Liver (tissue), 9 donors: ENCODE measurements around the gene PARL. TPM values are rescaled to one million over a fixed set of nuclear protein-coding genes. Genes with fewer than 3 reads are reported as not detected.

Experiments used
- DNase-seq: peaks from one replicate; pipeline ENCODE4 v3.0.0-alpha.2; 2017; ENCODE audit warnings: low spot score
- H3K27ac ChIP-seq, 2 donors: one replicate each; pipeline ENCODE4 v1.7.0; 2013; ENCODE audit warnings: inconsistent platforms in 2 of 2, low read length in 2 of 2, control low read depth in 1 of 2, low read depth in 1 of 2, mild to moderate bottlenecking in 1 of 2
- H3K27me3 ChIP-seq, 4 donors: one replicate each; pipeline versions ENCODE4 v1.6.1 to v1.7.0; 2013; ENCODE audit warnings: low read length in 3 of 4, inconsistent platforms in 1 of 4, mild to moderate bottlenecking in 1 of 4, moderate library complexity in 1 of 4; ENCODE audit not compliant: control insufficient read depth in 4 of 4, insufficient read depth in 4 of 4
- H3K36me3 ChIP-seq, 4 donors: one replicate each; pipeline versions ENCODE4 v1.6.1 to v1.7.0; 2013; ENCODE audit warnings: low read length in 3 of 4, mild to moderate bottlenecking in 3 of 4, low read depth in 1 of 4, moderate library complexity in 1 of 4; ENCODE audit not compliant: control insufficient read depth in 4 of 4, insufficient read depth in 3 of 4
- H3K4me1 ChIP-seq, 4 donors: one replicate each; pipeline versions ENCODE4 v1.6.1 to v1.7.0; 2013; ENCODE audit warnings: low read length in 3 of 4, mild to moderate bottlenecking in 3 of 4, moderate library complexity in 1 of 4; ENCODE audit not compliant: control insufficient read depth in 4 of 4, insufficient read depth in 4 of 4
- H3K4me3 ChIP-seq, 3 donors: one replicate each; pipeline versions ENCODE4 v1.6.1 to v1.7.0; 2013; ENCODE audit warnings: low read length in 3 of 3, control low read depth in 1 of 3, low read depth in 1 of 3, mild to moderate bottlenecking in 1 of 3
- H3K9ac ChIP-seq, 2 donors: one replicate each; pipeline ENCODE4 v1.7.0; 2013; ENCODE audit warnings: low read length in 2 of 2, mild to moderate bottlenecking in 2 of 2, moderate library complexity in 2 of 2, control low read depth in 1 of 2, low read depth in 1 of 2
- H3K9me3 ChIP-seq, 4 donors: one replicate each; pipeline versions ENCODE4 v1.6.1 to v1.7.0; 2013; ENCODE audit warnings: low read length in 3 of 4; ENCODE audit not compliant: control insufficient read depth in 4 of 4
- EGR1 ChIP-seq, 2 donors: IDR thresholded peaks; 2 replicates each; pipeline ENCODE4 v1.6.1; 2016 to 2018; ENCODE audit warnings: antibody characterized with exemption in 2 of 2, low read depth in 2 of 2
- FOXA1 ChIP-seq: IDR thresholded peaks from 2 replicates; pipeline ENCODE4 v1.6.1; 2016; ENCODE audit warnings: antibody characterized with exemption
- GABPA ChIP-seq, 2 donors: IDR thresholded peaks in 1 of 2; conservative IDR thresholded peaks in 1 of 2; 2 replicates each; pipeline ENCODE4 v1.6.1; 2016; ENCODE audit warnings: antibody characterized with exemption in 2 of 2, mild to moderate bottlenecking in 1 of 2, moderate library complexity in 1 of 2
- HNF4A ChIP-seq, 2 donors: conservative IDR thresholded peaks; 2 replicates each; pipeline ENCODE4 v1.6.1; 2016; ENCODE audit warnings: antibody characterized with exemption in 2 of 2, mild to moderate bottlenecking in 2 of 2
- HNF4G ChIP-seq: IDR thresholded peaks from 2 replicates; pipeline ENCODE4 v1.6.1; 2016; ENCODE audit warnings: antibody characterized with exemption
- JUND ChIP-seq, 2 donors: IDR thresholded peaks; 2 replicates each; pipeline ENCODE4 v1.6.1; 2016; ENCODE audit warnings: antibody characterized with exemption in 2 of 2
- NR2F2 ChIP-seq: IDR thresholded peaks from 2 replicates; pipeline ENCODE4 v1.6.1; 2016; ENCODE audit warnings: antibody characterized with exemption
- RXRA ChIP-seq, 2 donors: IDR thresholded peaks; 2 replicates each; pipeline ENCODE4 v1.6.1; 2017 to 2018; ENCODE audit warnings: antibody characterized with exemption in 2 of 2, mild to moderate bottlenecking in 1 of 2
- SP1 ChIP-seq: IDR thresholded peaks from 2 replicates; pipeline ENCODE4 v1.6.1; 2018; ENCODE audit warnings: antibody characterized with exemption, mild to moderate bottlenecking
- TAF1 ChIP-seq: conservative IDR thresholded peaks from 2 replicates; pipeline ENCODE4 v1.6.1; 2016; ENCODE audit warnings: antibody characterized with exemption, mild to moderate bottlenecking
- YY1 ChIP-seq: IDR thresholded peaks from 2 replicates; pipeline ENCODE4 v1.6.1; 2016; ENCODE audit warnings: antibody characterized with exemption, mild to moderate bottlenecking
- WGBS: extraction: QIAGEN DNeasy Blood & Tissue Kit; methylation state at CpG from one replicate; pipeline ENCODE4 v1.1.7; 2013; 5-methylcytosine and 5-hydroxymethylcytosine counted together
- polyA plus RNA-seq, 2 donors: library from polyadenylated mRNA; stranded (reverse) in 1 of 2; unstranded in 1 of 2; fragments of 200-250 nt in 1 of 2; fragments of >200 nt in 1 of 2; fragmentation: Nextera tagmentation in 1 of 2; extraction: Ambion mirVana in 1 of 2; gene quantifications; one replicate each; pipeline versions ENCODE4 v1.2.1 to v1.2.3, GENCODE V29; 2013 to 2015
- total RNA-seq, 2 donors: library from RNA; depleted of rRNA; stranded (reverse); fragments of >200 nt; gene quantifications; one replicate each; pipeline ENCODE4 v1.2.3, GENCODE V29; 2014
- TF ChIP-seq, protein P1 (sequence below): fragments of 150-350 bp; IDR thresholded peaks from 2 replicates; pipeline ENCODE4 v1.5.1; 2017; ENCODE audit warnings: improper control_type of control experiment, low read depth, low read length; ENCODE audit not compliant: missing input control
- TF ChIP-seq, protein P2 (sequence below): IDR thresholded peaks from 2 replicates; pipeline ENCODE4 v1.6.1; 2016; ENCODE audit warnings: antibody characterized with exemption
- TF ChIP-seq, protein P3 (sequence below): IDR thresholded peaks from 2 replicates; pipeline ENCODE4 v1.6.1; 2016; ENCODE audit warnings: antibody characterized with exemption, mild to moderate bottlenecking
- TF ChIP-seq, protein P4 (sequence below): IDR thresholded peaks from 2 replicates; pipeline ENCODE4 v1.6.1; 2016; ENCODE audit warnings: antibody characterized with exemption
- TF ChIP-seq, protein P5 (sequence below): IDR thresholded peaks from 2 replicates; pipeline ENCODE4 v1.6.1; 2016; ENCODE audit warnings: antibody characterized with exemption
- donor health status: healthy.
- donor health status: healthy.
- donor health status: healthy.
- donor health status: healthy.
- donor health status: healthy.

The PARL gene
- total and polyA plus RNA-seq, 4 donors = 16.1 to 32.7 (median 22.1) TPM

DNA sequence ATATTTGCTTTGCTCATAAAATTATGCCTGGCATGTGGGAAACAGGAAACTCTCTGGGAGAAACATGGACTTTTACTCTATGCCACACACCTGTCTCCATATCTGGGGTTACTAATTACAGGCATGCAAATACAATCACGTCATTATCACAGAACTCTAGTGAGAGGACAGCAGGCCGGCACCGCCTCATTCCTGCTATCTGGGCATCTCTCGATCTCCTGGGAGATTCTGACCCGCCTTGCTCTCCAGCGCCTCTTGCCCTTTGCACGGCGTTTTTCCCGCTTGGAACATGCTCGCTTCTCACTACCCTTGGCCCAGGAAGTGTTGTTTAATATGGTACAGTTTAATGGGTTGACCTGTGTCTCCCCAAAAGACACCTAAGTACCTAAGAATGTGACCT lies 45.4 kb upstream of the PARL start:
- Histone ChIP-seq H3K27ac (no peak overlapping the region), H3K36me3 (peaks cover 0 to 5% (median 2%) of the 10 kb centered on the region in 4 donors), H3K27me3 (no peaks in the 10 kb centered on the region), H3K9ac (no peak overlapping the region), H3K9me3 (no peaks in the 10 kb centered on the region), H3K4me1 (peaks cover 0 to 9% (median 7%) of the 10 kb centered on the region in 4 donors), H3K4me3 (no peak overlapping the region)
- no peak for TF ChIP-seq GABPA (IDR thresholded peaks at IDR 0.05 in 1 of 2, conservative IDR thresholded peaks at IDR 0.05 in 1 of 2)
- no peak for TF ChIP-seq YY1
- TF ChIP-seq, protein P1, sequence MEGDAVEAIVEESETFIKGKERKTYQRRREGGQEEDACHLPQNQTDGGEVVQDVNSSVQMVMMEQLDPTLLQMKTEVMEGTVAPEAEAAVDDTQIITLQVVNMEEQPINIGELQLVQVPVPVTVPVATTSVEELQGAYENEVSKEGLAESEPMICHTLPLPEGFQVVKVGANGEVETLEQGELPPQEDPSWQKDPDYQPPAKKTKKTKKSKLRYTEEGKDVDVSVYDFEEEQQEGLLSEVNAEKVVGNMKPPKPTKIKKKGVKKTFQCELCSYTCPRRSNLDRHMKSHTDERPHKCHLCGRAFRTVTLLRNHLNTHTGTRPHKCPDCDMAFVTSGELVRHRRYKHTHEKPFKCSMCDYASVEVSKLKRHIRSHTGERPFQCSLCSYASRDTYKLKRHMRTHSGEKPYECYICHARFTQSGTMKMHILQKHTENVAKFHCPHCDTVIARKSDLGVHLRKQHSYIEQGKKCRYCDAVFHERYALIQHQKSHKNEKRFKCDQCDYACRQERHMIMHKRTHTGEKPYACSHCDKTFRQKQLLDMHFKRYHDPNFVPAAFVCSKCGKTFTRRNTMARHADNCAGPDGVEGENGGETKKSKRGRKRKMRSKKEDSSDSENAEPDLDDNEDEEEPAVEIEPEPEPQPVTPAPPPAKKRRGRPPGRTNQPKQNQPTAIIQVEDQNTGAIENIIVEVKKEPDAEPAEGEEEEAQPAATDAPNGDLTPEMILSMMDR = no peak
- TF ChIP-seq, protein P2, sequence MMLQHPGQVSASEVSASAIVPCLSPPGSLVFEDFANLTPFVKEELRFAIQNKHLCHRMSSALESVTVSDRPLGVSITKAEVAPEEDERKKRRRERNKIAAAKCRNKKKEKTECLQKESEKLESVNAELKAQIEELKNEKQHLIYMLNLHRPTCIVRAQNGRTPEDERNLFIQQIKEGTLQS = no peak
- no peak for TF ChIP-seq EGR1 (IDR thresholded peaks at IDR 0.05; ENCODE audit: low read depth in 2 of 2)
- TF ChIP-seq RXRA (IDR thresholded peaks at IDR 0.05) = no peak
- TF ChIP-seq SP1 = no peak
- TF ChIP-seq TAF1 = no peak
- TF ChIP-seq NR2F2 = no peak
- TF ChIP-seq JUND (IDR thresholded peaks at IDR 0.05) = no peak
- TF ChIP-seq, protein P3, sequence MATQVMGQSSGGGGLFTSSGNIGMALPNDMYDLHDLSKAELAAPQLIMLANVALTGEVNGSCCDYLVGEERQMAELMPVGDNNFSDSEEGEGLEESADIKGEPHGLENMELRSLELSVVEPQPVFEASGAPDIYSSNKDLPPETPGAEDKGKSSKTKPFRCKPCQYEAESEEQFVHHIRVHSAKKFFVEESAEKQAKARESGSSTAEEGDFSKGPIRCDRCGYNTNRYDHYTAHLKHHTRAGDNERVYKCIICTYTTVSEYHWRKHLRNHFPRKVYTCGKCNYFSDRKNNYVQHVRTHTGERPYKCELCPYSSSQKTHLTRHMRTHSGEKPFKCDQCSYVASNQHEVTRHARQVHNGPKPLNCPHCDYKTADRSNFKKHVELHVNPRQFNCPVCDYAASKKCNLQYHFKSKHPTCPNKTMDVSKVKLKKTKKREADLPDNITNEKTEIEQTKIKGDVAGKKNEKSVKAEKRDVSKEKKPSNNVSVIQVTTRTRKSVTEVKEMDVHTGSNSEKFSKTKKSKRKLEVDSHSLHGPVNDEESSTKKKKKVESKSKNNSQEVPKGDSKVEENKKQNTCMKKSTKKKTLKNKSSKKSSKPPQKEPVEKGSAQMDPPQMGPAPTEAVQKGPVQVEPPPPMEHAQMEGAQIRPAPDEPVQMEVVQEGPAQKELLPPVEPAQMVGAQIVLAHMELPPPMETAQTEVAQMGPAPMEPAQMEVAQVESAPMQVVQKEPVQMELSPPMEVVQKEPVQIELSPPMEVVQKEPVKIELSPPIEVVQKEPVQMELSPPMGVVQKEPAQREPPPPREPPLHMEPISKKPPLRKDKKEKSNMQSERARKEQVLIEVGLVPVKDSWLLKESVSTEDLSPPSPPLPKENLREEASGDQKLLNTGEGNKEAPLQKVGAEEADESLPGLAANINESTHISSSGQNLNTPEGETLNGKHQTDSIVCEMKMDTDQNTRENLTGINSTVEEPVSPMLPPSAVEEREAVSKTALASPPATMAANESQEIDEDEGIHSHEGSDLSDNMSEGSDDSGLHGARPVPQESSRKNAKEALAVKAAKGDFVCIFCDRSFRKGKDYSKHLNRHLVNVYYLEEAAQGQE = no peak
- TF ChIP-seq HNF4A (conservative IDR thresholded peaks at IDR 0.05) = no peak
- TF ChIP-seq, protein P4, sequence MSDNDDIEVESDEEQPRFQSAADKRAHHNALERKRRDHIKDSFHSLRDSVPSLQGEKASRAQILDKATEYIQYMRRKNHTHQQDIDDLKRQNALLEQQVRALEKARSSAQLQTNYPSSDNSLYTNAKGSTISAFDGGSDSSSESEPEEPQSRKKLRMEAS = no peak
- no peak for TF ChIP-seq HNF4G
- TF ChIP-seq, protein P5, sequence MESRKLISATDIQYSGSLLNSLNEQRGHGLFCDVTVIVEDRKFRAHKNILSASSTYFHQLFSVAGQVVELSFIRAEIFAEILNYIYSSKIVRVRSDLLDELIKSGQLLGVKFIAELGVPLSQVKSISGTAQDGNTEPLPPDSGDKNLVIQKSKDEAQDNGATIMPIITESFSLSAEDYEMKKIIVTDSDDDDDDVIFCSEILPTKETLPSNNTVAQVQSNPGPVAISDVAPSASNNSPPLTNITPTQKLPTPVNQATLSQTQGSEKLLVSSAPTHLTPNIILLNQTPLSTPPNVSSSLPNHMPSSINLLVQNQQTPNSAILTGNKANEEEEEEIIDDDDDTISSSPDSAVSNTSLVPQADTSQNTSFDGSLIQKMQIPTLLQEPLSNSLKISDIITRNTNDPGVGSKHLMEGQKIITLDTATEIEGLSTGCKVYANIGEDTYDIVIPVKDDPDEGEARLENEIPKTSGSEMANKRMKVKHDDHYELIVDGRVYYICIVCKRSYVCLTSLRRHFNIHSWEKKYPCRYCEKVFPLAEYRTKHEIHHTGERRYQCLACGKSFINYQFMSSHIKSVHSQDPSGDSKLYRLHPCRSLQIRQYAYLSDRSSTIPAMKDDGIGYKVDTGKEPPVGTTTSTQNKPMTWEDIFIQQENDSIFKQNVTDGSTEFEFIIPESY = no peak
- no peak for TF ChIP-seq FOXA1
- no peak for DNase-seq
- 91% methylated on average over 10 of the region's 10 CpGs for WGBS

DNA sequence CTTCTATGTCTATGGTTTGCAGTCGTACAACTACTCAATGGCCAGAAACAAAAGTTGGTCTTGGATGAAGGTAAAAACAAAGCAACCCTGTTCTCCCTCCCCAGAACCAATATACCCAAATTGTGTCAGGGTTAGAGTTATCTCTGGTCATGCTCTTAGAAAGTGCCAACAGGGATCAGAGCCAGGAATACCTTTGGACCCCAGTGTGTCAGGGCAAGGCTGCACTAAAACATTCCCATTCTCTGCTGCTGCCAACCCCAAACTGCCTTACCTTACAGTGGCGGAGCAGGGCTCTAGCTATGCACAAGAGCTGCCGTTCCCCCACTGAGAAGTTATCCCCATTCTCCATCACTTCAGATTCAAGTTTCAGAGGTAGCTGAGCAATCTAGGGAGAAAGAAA lies 42.4 kb upstream of the PARL start:
- Histone ChIP-seq H3K9me3 (no peaks in the 10 kb centered on the region), H3K27me3 (no peaks in the 10 kb centered on the region), H3K4me3 (no peak overlapping the region), H3K4me1 (peaks cover 0 to 9% (median 7%) of the 10 kb centered on the region in 4 donors), H3K36me3 (peaks cover 0 to 9% (median 4%) of the 10 kb centered on the region in 4 donors), H3K27ac (no peak overlapping the region), H3K9ac (no peak overlapping the region)
- WGBS = 42% methylated on average over 3 of the region's 3 CpGs
- no peak for DNase-seq
- TF ChIP-seq HNF4G (peak; percentile 63), JUND (IDR thresholded peaks at IDR 0.05) (no peak), HNF4A (conservative IDR thresholded peaks at IDR 0.05) (peak; percentile 89 to 91), SP1 (peak; percentile 29), RXRA (IDR thresholded peaks at IDR 0.05) (peak; percentile 28 to 58), EGR1 (IDR thresholded peaks at IDR 0.05; ENCODE audit: low read depth in 2 of 2) (no peak)
- TF ChIP-seq, protein P2 = no peak
